GM10847 (cell line): ENCODE data around the gene PC.

Source experiments
- POLR2A ChIP-seq: IDR thresholded peaks from 2 replicates; pipeline ENCODE4 v1.6.1; 2011; ENCODE audit not compliant: insufficient read length; ENCODE audit errors: extremely low read depth

The PC gene

DNA sequence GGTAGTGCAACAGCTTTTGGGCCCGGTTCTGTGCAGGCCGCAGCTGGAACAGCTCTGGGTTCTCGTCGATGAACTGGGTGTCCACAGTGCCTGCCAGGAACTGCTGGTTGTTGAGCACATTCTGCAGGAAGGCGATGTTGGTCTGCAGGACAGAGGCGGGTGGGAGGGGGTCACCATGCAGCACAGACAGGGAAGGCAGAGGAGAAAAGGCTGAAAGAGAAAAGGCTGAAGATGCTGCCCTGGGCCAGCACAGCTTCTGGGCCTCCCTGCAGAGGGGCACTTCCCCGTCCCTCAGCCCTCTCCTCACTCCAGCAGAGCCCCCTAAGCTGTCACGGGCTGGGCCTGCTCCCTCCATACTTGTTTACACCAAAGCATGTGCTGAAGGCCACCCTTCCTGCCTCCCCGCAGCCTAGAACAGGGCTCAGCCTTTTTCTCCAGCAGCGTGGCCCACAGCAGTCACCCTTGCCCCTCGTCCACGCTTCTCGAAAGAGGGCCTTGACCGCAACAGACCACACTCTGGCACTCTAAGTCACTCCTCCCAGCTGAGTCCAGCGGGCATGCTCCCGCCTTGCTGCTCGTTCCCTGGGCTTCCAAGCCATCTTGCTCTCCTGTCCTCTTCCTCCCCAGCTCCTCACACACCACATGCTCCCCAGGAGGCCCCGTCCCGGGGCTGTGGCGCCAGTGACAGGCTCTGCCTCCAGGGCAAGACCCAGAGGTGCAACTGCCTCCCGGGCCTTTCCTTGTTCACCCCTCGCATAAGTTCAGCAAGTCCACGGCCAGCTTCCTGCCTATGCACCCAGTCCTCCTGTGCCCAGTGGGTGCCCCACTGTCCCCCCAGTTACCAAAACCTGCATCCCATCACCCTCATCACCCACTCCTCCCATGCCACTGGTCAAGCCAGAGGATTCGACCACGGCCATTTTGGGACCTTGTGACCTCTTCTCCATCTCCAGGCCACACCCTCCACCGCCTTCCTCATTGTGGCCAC lies 104.6 kb downstream of the PC start:
- no peak for TF ChIP-seq POLR2A

- TF ChIP-seq POLR2A, result no peak
These were observed 105.5 kb downstream of the PC start for GRCh38 chr11:66852466-66853241.

DNA sequence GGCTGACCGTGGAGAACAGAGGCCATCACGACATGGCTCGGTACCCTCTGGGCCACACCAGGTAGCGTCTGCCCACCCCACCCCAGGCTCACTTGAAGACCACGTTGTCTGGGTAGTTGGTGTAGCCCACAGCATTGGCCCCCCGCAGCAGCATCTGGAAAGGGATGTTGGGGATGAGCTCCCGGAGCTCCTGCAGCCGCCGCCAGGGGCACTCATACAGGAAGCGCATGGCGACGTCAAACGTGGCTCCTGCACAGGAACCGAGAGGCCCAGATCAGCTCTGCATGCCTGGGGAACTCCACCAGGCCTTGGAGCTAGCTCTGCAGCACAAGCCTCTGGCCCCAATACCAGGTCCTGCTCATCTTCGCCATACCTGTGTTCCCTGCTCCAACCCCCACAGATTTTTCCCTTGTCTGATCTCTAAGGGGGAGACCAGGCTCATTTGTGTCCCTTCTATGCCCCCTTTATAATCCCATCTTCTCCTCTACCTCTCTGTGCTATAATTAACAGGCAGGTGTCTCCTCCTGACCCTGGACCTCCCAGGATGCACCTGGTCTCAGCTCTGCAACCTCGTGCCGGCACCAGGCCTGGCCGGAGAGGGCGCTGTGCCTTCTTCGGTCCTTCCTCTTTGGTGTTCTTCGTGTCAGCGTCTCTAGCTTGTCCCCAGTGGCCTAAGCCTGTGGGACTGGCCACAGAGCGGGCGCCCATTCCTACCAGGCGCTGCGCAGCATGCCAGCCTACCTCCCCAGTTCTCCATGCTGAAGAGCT lies 106.3 kb downstream of the PC start:
- TF ChIP-seq POLR2A, result no peak

DNA sequence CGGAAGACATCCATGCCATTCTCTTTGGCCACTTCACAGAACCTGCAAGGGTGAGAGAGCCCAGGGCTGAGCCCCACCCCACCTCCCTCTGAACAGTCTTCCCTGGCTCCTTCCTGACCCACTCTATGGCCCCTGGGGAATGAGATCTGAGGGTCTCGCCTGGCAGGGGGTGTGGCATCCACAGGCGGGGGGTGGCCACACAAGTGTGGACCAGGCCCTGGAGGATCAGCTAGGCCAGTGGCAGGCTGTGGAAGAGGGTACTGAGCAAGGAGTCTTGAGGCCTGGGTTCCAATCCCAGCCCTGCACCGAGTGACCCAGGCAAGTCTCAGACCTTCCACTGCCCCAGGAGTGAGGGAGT lies 107.0 kb downstream of the PC start:
- TF ChIP-seq POLR2A, result no peak

- no peak for TF ChIP-seq POLR2A
These were observed 107.5 kb downstream of the PC start for GRCh38 chr11:66850588-66851238.

DNA sequence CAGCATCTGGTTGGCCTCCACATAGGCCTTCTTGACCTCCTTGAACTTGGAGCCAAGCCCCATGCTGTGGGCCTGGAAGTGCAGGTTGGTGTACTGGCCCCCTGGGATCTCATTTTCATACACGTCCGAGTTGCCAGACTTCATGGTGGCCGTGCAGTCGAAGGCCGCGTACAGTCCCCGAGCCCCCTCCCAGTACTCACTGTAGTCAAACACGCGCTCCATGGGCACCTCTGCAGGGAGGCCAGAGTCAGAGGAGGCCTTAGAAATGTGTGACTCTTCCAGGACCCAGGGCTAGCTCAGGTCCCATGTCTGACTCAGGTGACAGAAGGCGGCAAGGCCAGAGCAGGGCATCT lies 108.0 kb downstream of the PC start:
- no peak for TF ChIP-seq POLR2A

DNA sequence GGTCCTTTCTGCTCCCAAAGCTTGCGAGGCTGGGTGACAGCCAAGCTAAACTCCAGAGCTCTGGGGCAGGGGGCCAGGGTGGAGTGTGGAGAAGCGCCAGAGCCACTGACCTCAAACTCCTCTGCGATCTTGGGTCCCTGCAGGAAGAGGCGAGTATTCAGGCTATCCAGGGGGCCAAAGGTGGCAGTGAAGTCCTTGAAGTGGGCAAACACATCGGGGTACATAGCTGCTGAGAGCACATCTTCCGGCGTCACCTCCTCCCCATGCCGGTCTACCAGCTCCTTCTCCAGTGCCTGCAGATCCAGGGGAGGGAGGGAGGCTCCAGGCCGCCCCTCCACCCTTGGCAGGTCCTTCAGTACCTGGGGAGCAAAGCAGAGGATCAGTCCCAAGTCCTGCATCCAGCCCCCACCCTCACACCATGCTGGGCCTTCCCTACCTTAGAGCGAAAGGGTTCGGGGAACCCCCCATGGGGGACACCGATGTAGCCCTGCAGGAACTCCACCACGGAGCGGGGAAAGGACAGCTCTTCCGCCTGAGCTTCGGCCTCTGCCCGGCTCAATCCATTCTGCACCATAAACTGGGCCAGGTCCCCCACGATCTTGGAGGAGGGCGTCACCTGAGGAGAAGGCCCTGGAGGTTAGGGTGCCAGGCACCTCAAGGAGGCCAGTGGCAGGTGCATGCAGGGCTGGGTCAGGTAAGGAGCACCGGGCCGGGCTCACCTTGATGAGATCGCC lies 108.5 kb downstream of the PC start:
- no peak for TF ChIP-seq POLR2A

GRCh38 chr11:66848671-66849500 lies 109.3 kb downstream of the PC start:
- no peak for TF ChIP-seq POLR2A

DNA sequence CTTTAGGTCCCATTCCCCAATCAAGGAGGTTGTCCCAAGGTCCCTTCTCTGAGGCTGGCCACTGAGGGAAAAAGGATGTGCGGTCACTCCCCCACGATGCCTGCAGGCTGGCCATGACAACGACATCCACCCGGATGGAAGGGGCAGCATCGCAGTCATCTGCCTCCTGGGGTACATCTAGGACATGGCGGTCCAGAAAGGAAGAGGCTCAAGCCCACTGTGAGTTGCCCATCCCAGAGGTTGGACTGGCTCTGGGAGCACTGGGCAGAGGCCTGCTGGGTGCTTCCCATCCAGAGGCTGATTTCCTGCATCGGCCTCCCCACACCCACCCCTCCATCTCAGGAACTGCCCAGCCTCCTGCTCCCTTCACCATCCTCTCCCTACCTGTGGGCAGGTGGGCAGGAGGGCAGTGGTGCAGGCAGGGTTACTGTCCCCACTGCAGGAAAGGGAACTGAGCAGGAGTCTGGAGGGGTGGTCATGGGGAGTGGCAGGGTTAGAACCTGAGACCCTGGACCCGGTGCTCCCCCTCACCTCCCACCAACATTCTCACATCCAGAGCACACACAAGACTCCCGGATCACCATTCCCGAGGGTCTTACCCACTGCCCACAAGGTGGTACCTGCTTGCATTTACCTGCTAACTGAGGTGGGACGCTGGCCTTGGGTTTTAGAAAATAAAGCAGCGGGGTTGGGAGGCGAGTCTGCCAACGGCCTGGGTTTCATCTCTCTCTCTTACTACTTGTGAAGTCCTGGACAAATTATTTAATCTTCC lies 110.5 kb downstream of the PC start:
- no peak for TF ChIP-seq POLR2A

- TF ChIP-seq POLR2A, result no peak
These were observed 111.5 kb downstream of the PC start for GRCh38 chr11:66846671-66847091.

- TF ChIP-seq POLR2A, result no peak
These were observed 112.3 kb downstream of the PC start for GRCh38 chr11:66845876-66846212.

- TF ChIP-seq POLR2A, result no peak
These were observed 112.9 kb downstream of the PC start for GRCh38 chr11:66845143-66845875.
